Mucosa of stomach (tissue), 1 donor: ENCODE measurements around the gene STAM.
A peak's percentile ranks its signal among the peaks of the same experiment; 100 is the strongest.

Source experiments
- H3K27me3 ChIP-seq: one replicate; pipeline ENCODE4 v1.7.0; 2013; ENCODE audit warnings: mild to moderate bottlenecking, low read length; ENCODE audit not compliant: control insufficient read depth, insufficient read depth
- H3K36me3 ChIP-seq: one replicate; pipeline ENCODE4 v1.7.0; 2013; ENCODE audit warnings: low read length; ENCODE audit not compliant: control insufficient read depth, insufficient read depth
- H3K4me1 ChIP-seq: one replicate; pipeline ENCODE4 v1.7.0; 2013; ENCODE audit warnings: mild to moderate bottlenecking, low read length; ENCODE audit not compliant: control insufficient read depth, insufficient read depth
- H3K4me3 ChIP-seq: one replicate; pipeline ENCODE4 v1.7.0; 2013; ENCODE audit warnings: low read length
- H3K9ac ChIP-seq: one replicate; pipeline ENCODE4 v1.7.0; 2013; ENCODE audit warnings: mild to moderate bottlenecking, low read length, moderate library complexity
- H3K9me3 ChIP-seq: one replicate; pipeline ENCODE4 v1.7.0; 2013; ENCODE audit warnings: mild to moderate bottlenecking, low read length, moderate library complexity; ENCODE audit not compliant: control insufficient read depth
- donor health status: Pancreatic carcinoma.

The STAM gene

DNA sequence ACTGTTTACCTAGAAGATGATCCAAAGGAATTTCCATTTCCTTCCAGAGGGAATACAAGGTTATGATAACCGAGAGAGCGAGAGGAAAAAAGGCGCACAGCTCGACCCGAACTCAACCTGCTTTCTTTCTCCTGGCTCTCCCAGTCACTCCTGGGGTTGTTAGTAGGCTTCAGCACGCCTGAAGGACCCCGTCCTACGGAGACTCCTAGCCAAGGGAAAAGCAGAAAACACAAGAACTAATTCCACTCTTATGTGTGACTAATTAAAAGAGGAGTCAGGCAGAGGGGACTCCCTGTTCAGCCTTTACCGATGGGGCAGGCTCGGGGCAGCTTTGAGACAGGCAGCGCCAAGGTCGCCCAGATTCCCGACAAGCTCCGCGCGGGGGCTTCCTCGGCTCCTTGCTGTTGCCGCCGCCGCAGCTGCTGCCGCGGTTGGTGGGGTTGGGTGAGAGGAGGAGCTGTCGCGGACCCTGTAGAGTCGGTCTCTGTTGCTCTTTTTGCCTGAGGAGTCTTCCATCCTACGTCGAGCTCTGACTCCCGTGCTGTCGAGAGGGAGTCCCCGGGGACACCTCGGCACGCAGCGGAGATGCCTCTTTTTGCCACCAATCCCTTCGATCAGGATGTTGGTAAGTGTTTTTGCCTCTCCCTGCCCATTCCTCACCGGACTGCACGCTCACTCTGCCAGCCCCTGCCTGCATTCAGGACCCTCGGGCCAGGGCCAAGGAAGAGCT is at the start of gene STAM:
Gene STAM (plus strand): TSS at position 397 of the 730 bp plus-strand sequence. CDS start 189 bp downstream, at position 586.
- no peaks in the 10 kb centered on the region for H3K36me3 ChIP-seq
- peak within 1 kb of the TSS; percentile 96 for H3K4me3 ChIP-seq
- H3K4me1 ChIP-seq: peaks cover 20% of the 10 kb centered on the region
- peak within 1 kb of the TSS; percentile 93 for H3K9ac ChIP-seq
- H3K27me3 ChIP-seq: no peaks in the 10 kb centered on the region
- H3K9me3 ChIP-seq: no peaks in the 10 kb centered on the region

DNA sequence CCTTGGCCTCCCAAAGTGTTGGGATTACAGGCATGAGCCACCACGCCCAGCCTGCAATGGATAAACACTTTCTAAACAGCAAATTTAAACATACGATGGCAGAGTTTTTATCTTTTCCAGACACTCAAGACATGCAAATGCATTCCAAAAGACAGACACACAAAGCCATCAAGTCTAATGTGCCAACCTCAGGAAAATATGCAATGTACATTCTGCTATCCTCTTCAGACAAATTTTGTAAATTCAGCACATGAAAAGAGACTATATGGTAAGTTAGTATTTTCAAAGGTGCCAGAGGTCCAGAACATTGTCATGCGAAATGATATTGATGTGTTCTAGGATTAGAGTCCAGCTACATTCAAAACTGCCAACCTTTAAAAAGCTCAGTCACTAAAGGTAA is 46.6 kb upstream of the STAM start:
- Histone ChIP-seq H3K9me3 (no peaks in the 10 kb centered on the region), H3K4me1 (no peaks in the 10 kb centered on the region), H3K36me3 (no peaks in the 10 kb centered on the region)

DNA sequence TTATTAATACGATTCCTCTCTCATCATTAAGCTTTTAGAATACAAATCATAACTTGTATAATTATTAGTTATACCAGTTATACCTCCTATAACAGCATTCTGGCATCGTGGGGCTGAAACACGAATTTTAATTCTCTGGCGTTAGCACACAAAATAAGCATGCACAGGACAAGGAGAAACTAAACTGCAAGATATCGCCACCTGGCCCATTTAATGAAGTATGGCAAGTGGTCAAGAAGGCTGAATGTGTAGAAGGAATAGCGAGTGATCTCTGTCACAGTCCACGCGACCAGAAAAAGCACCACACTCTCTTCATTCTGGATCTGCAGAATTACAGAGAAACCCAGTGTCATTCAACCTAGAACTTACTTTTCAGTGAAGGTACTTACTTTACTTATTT is 44.9 kb upstream of the STAM start:
- Histone ChIP-seq H3K36me3 (no peaks in the 10 kb centered on the region), H3K9me3 (no peaks in the 10 kb centered on the region), H3K27me3 (no peaks in the 10 kb centered on the region), H3K4me3 (no peak overlapping the region), H3K4me1 (no peaks in the 10 kb centered on the region), H3K9ac (no peak overlapping the region)

More for the DNA sequence above, 46.6 kb upstream of the STAM start:
- Histone ChIP-seq H3K9ac (no peak overlapping the region), H3K27me3 (no peaks in the 10 kb centered on the region), H3K4me3 (no peak overlapping the region)

DNA sequence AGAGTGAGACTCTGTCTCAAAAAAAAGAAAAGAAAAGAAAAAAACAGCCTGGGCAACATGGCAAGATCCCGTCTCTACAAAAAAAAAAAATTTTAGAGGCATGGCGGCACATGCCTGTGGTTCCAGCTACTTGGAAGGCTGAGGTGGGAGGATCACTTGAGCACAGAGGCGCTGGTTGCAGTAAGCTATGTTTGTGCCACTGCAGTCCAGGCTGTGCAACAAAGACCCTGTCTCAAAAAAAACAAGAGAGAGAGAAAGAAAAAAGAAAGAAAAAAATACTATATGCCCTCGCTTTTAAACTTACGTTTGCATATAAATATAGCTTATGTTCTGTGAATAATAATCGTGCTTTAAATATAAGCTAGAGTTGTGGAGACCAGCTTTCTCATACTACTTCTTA is 38.0 kb upstream of the STAM start:
- Histone ChIP-seq H3K4me1 (no peaks in the 10 kb centered on the region), H3K9ac (no peak overlapping the region), H3K27me3 (no peaks in the 10 kb centered on the region), H3K9me3 (no peaks in the 10 kb centered on the region), H3K36me3 (no peaks in the 10 kb centered on the region), H3K4me3 (no peak overlapping the region)

DNA sequence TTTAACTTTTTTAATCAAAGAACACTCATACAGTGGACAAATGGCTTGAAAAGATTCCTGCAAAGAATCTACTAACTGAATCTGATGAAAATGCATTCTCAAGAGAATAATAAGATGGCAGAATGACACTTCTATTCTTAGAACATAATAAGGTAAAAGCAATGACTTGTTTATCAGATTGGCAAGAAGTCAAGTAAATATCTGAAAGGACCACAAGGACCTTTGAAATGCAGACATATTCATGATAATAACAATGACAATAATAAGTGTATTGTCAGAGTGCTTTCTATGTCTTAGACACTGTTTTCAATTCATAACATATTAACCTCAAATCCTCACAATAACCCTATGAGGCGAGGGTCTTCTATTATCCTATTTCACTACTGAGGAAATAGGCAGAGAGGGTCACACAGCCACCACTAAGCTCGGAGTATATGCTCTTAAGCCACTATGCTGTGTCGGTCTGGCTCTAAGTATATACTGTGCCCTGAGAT is 37.4 kb upstream of the STAM start:
- H3K27me3 ChIP-seq: no peaks in the 10 kb centered on the region
- H3K9me3 ChIP-seq: no peaks in the 10 kb centered on the region
- no peak overlapping the region for H3K9ac ChIP-seq
- no peaks in the 10 kb centered on the region for H3K4me1 ChIP-seq
- no peaks in the 10 kb centered on the region for H3K36me3 ChIP-seq
- no peak overlapping the region for H3K4me3 ChIP-seq

DNA sequence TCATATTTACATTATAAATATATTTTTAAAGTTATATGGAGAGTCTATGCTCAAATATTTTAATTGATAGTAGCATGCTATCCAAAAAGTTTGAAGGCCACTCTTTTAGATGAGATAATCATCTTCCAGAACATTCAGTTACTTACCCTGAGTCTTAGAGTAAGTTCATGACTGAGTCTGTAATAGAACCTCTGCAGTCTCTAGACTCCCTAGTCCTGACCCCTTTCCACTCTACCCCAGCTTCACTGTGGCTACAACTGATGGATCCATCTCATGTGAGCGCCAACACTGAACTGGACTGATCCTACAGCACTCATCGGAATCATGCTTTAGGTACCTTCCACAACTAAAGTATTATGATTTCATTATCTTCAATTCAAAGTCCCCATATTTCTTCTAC is 36.9 kb upstream of the STAM start:
- H3K9ac ChIP-seq: no peak overlapping the region
- no peaks in the 10 kb centered on the region for H3K4me1 ChIP-seq
- no peaks in the 10 kb centered on the region for H3K27me3 ChIP-seq
- no peaks in the 10 kb centered on the region for H3K36me3 ChIP-seq
- no peak overlapping the region for H3K4me3 ChIP-seq
- H3K9me3 ChIP-seq: no peaks in the 10 kb centered on the region

DNA sequence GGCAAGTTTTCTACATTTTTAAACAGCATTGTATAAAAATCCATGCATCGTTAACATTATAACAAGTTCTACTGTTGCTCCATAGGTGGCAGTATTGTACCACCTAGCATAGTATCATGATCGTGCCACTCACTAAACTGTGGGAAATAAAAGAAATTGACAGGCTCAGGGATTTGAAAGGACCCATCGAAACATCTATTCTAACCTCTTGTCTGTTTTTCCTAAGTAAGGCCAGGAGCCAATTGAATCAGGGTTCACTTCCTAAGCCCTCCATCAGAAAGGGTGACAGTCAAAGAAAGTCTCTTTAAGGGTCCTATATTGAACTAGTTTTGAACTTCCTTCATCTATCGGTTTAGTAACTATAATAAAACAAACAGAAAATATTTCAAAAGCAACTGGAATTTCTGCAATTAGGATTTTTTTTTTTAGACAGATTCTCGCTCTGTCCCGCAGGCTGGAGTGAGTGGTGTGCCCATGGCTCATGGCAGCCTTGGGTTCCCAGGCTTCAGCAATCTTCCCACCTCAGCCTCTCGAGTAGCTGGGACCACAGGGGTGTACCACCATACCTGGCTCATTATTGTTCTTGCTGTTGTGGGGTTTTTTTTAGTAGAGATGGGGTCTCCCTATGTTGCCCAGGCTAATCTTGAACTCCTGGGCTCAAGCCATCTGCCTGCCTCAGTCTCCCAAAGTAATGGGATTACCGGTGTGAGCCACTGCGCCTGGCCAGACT is 36.2 kb upstream of the STAM start:
- no peaks in the 10 kb centered on the region for H3K36me3 ChIP-seq
- H3K9me3 ChIP-seq: no peaks in the 10 kb centered on the region
- H3K4me1 ChIP-seq: no peaks in the 10 kb centered on the region
- H3K27me3 ChIP-seq: no peaks in the 10 kb centered on the region
- no peak overlapping the region for H3K4me3 ChIP-seq
- no peak overlapping the region for H3K9ac ChIP-seq

DNA sequence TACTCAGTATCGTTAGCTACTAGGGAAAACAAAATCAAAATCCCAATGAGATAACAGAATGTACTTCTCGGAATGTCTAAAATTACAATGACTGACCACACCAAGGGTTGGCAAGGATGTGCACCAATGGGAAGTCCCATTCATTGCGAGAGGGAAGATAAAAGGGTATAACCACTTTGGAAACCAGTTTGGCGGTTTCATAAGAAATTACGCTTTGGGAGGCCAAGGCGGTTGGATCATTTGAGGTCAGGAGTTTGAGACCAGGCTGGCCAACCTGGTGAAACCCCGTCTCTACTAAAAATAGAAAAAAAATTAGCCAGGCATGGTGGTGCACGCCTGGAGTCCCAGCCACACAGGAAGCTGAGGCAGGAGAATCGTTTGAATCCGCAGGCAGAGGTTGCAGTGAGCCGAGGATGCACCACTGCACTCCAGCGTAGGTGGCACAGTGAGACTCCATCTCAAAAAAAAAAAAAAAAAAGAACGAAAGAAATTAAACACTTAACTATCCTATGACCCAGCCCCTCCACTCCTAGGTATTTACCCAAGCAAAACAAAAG is 34.4 kb upstream of the STAM start:
- H3K9me3 ChIP-seq: no peaks in the 10 kb centered on the region
- no peak overlapping the region for H3K4me3 ChIP-seq
- no peaks in the 10 kb centered on the region for H3K27me3 ChIP-seq
- H3K4me1 ChIP-seq: no peaks in the 10 kb centered on the region
- H3K36me3 ChIP-seq: no peaks in the 10 kb centered on the region
- no peak overlapping the region for H3K9ac ChIP-seq

DNA sequence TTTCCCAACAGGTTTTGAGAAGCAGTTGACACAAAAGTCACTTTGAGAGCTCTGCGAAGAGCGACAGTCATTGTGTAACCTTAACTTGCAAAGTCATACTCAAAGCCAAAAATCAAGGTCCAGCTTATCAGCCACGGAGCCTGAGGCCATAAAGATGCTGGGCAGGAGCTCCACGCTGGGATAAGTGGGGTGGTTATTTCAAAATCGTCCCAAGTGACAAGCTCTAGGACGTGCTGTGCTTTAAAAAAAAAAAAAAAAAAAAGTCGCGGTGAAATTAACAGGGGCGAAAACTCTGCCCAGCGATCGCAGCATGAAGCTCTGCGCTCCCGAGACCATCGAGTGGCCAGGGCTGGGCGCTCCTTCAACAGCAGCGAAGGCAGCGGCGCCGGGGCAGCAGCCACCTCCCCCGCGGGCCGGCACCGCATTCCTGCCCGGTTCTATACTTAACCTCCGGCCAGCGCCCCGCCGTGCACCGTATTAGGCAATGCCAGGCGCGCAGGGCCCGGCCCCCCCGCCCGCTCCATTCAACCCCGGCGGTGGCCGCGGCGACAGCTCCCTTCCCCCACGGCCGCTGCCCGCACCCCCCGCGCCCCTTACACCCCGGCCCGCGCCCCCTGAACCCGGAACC is 27.4 kb upstream of the STAM start:
- H3K4me1 ChIP-seq: peaks cover 6% of the 10 kb centered on the region
- no peaks in the 10 kb centered on the region for H3K27me3 ChIP-seq
- no peaks in the 10 kb centered on the region for H3K36me3 ChIP-seq
- no peak overlapping the region for H3K4me3 ChIP-seq
- no peaks in the 10 kb centered on the region for H3K9me3 ChIP-seq
- no peak overlapping the region for H3K9ac ChIP-seq

DNA sequence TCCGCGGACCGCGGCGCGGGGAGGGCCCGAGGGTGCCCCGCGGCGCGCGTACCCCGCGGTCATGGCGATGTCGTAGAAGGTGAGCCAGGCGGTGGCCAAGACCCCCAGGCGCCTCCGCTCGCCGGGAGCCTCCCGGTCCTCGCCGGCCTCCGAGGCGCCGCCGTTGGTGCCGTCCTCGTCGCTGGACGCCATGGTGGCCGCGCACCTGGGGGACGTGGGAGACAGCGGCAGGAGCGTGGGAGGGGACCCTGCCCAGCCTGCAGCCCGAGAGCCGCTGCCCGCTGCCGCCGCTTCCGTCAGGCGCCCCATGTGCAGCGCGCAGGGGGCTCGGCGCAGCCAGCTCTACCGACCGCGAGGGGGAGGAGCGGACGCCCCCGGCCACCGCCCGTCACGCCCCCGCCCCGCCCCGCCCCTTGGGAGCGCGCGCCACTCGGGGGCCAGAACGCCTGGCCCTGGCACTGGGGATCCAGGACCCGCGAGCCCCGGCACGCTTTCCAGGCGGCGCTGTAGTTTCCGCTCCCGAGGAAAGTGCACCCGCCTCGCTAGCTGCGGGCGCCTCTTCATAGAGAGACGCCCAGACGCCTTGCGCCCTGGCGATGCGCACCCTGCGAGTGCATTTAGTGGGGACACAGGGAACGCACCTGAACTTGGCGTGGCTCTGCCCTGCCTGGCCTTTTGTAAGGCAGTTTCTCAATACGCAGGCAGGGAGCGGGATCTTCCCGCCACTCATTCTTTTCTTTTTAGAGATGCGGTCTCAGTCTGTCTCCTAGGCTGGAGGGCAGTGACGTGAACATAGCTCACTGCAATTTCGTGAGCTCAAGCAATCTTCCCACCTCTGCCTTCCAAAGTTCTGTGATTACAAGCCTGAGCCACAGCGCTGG is 26.7 kb upstream of the STAM start, which contains the start of gene HACD1:
Gene HACD1 (minus strand): TSS at position 344 of the 881 bp plus-strand sequence. CDS start 35 bp downstream, at position 309.
- H3K4me1 ChIP-seq: peaks cover 6% of the 10 kb centered on the region
- no peaks in the 10 kb centered on the region for H3K9me3 ChIP-seq
- H3K27me3 ChIP-seq: no peaks in the 10 kb centered on the region
- H3K9ac ChIP-seq: no peak within 1 kb of the TSS
- H3K4me3 ChIP-seq: no peak within 1 kb of the TSS
- H3K36me3 ChIP-seq: no peaks in the 10 kb centered on the region

DNA sequence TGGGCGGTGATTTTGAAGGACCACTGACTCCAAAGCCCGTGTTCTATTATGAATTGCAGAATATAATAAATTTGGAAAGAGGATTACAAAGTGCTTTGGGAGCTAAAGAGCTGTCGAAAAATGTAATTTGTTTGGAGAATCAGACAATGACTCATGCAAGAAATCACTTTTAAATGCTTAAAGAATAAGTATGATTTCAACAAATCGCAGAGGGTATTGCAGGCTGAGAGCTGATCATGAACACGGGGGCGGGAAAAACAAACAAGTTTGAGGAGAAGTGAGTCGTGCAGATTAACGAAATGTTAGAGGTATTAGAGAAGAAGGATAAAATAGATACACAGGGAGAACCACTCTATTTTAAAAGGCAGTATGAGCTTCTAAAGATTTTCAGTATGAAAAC is 21.9 kb upstream of the STAM start:
- H3K9me3 ChIP-seq: no peaks in the 10 kb centered on the region
- no peak overlapping the region for H3K9ac ChIP-seq
- H3K4me3 ChIP-seq: no peak overlapping the region
- no peaks in the 10 kb centered on the region for H3K36me3 ChIP-seq
- H3K4me1 ChIP-seq: peaks cover 6% of the 10 kb centered on the region
- no peaks in the 10 kb centered on the region for H3K27me3 ChIP-seq
